Testis (tissue), 2 donors: ENCODE measurements around the gene ARHGAP26.

Experiments used
- POLR2A ChIP-seq: fragments of 450-650 bp; IDR thresholded peaks from one replicate; pipeline ENCODE4 v1.6.1; 2017; ENCODE audit warnings: antibody characterized with exemption, mild to moderate bottlenecking, moderate library complexity
- TF ChIP-seq, protein P1 (sequence below), 3 experiments: fragments of 450-650 bp in 2 of 3; fragments of 200-600 bp in 1 of 3; sonication (generic) in 1 of 3; IDR thresholded peaks; one replicate each; pipeline ENCODE4 v1.5.1; 2016 to 2019; ENCODE audit warnings: antibody characterized with exemption in 3 of 3, mild to moderate bottlenecking in 2 of 3, moderate library complexity in 1 of 3

- TF ChIP-seq, protein P1, sequence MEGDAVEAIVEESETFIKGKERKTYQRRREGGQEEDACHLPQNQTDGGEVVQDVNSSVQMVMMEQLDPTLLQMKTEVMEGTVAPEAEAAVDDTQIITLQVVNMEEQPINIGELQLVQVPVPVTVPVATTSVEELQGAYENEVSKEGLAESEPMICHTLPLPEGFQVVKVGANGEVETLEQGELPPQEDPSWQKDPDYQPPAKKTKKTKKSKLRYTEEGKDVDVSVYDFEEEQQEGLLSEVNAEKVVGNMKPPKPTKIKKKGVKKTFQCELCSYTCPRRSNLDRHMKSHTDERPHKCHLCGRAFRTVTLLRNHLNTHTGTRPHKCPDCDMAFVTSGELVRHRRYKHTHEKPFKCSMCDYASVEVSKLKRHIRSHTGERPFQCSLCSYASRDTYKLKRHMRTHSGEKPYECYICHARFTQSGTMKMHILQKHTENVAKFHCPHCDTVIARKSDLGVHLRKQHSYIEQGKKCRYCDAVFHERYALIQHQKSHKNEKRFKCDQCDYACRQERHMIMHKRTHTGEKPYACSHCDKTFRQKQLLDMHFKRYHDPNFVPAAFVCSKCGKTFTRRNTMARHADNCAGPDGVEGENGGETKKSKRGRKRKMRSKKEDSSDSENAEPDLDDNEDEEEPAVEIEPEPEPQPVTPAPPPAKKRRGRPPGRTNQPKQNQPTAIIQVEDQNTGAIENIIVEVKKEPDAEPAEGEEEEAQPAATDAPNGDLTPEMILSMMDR (IDR thresholded peaks at IDR 0.05): no peak
- no peak for TF ChIP-seq POLR2A
These were observed 449.5 kb downstream of the ARHGAP26 start for GRCh38 chr5:143219696-143220095.
